ENCODE data around the gene WDR45.

DNA sequence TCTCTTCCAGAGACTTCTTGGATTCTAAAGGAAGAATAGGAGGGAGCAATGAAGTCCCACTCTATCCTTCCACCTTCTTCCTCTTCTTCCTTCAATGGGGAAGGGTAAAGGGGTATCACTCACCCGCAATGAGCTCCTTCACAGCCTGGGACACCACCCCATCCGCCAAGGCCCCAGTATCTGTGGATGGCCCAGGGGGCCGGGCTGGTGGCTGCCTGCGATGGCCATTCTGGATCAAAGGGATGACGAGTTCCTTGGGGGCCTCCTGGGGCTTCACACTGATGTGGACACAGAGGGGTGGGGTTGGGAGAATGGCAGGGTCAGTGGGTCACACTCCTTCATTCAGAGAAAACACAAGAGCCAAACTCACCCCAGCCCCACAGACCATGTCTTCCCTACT is 42.8 kb upstream of the WDR45 start:
- TF ChIP-seq CTCF (IDR thresholded peaks at IDR 0.05) = no peak
- TF ChIP-seq EP300 (IDR thresholded peaks at IDR 0.05) = no peak
